ENCODE measurements around the gene POU2AF2. TPM values are rescaled to one million over a fixed set of nuclear protein-coding genes. Genes with fewer than 3 reads are reported as not detected.

The POU2AF2 gene
- total and polyA plus RNA-seq, 2 donors, result 0.32 to 1.0 TPM

GRCh38 chr11:111330234-111330893 lies 84.8 kb downstream of the POU2AF2 start:
- Histone ChIP-seq H3K9me3 (ENCODE audit: control insufficient read depth in 2 of 2, insufficient read depth in 1 of 2, low read length in 1 of 2) (no peaks in the 10 kb centered on the region), H3K4me1 (ENCODE audit: control insufficient read depth in 2 of 2, insufficient read depth in 2 of 2, low read length in 2 of 2) (no peaks in the 10 kb centered on the region), H3K27ac (ENCODE audit: low read depth in 1 of 2, low read length in 1 of 2) (peak overlapping the region in 1 of 2 donors; percentile 20), H3K36me3 (ENCODE audit: control insufficient read depth in 2 of 2, insufficient read depth in 2 of 2, low read length in 1 of 2) (no peaks in the 10 kb centered on the region), H3K27me3 (ENCODE audit: control insufficient read depth in 2 of 2, insufficient read depth in 1 of 2, low read length in 1 of 2) (no peaks in the 10 kb centered on the region), H3K4me3 (ENCODE audit: low read length in 2 of 2) (no peak overlapping the region)
- 95% methylated on average over 2 of the region's 2 CpGs for WGBS
- DNase-seq (ENCODE audit: low read depth in 6 of 9, low spot score in 9 of 9), result no peak

DNA sequence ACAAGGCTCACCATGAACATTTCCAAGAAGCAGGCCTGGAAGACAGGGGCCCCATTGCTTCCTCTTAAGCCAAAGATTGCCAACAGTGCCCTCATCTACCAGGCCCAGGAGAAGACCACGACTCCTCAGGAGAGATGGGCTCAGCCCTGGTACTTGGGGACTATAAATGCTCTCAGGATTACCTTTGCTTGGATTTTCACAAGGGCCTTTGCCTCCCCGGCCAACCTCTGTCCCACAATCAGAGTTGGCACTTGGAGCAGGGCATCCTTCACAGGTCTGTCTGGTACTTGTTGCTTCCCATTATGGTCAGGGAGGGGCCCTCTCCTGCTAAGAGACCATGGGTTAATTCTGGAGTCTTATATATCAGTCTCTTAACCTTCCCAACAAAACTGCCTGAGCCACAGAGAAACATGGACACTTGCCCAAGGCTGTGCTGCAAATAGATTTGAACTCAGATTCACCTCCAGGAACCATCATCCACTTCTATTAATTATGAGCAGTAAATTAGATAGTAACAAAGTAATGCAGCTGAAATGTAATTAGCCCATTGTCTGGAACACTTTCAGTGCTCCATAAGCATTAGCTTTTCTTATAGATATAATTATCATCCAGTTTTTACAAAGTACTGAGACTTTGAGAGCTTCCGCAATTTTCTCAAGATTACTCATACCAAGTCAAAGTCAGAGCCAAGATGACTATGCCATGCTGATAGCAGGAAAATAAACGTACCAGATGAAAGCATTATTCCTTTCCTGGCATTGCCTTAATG lies 86.4 kb downstream of the POU2AF2 start:
- H3K27me3 ChIP-seq (ENCODE audit: control insufficient read depth in 2 of 2, insufficient read depth in 1 of 2, low read length in 1 of 2), result no peaks in the 10 kb centered on the region
- no peak for DNase-seq (ENCODE audit: low read depth in 6 of 9, low spot score in 9 of 9)
- no peak overlapping the region for H3K27ac ChIP-seq (ENCODE audit: low read depth in 1 of 2, low read length in 1 of 2)
- 91% methylated on average over 4 of the region's 4 CpGs for WGBS
- no peaks in the 10 kb centered on the region for H3K9me3 ChIP-seq (ENCODE audit: control insufficient read depth in 2 of 2, insufficient read depth in 1 of 2, low read length in 1 of 2)
- H3K4me3 ChIP-seq (ENCODE audit: low read length in 2 of 2), result no peak overlapping the region
- H3K4me1 ChIP-seq (ENCODE audit: control insufficient read depth in 2 of 2, insufficient read depth in 2 of 2, low read length in 2 of 2), result no peaks in the 10 kb centered on the region
- H3K36me3 ChIP-seq (ENCODE audit: control insufficient read depth in 2 of 2, insufficient read depth in 2 of 2, low read length in 1 of 2), result no peaks in the 10 kb centered on the region

- WGBS, result 90% methylated on average over 9 of the region's 9 CpGs
- DNase-seq (ENCODE audit: low read depth in 6 of 9, low spot score in 9 of 9), result no peak
- H3K4me1 ChIP-seq (ENCODE audit: control insufficient read depth in 2 of 2, insufficient read depth in 2 of 2, low read length in 2 of 2), result no peaks in the 10 kb centered on the region
- no peaks in the 10 kb centered on the region for H3K9me3 ChIP-seq (ENCODE audit: control insufficient read depth in 2 of 2, insufficient read depth in 1 of 2, low read length in 1 of 2)
- no peaks in the 10 kb centered on the region for H3K27me3 ChIP-seq (ENCODE audit: control insufficient read depth in 2 of 2, insufficient read depth in 1 of 2, low read length in 1 of 2)
- H3K27ac ChIP-seq (ENCODE audit: low read depth in 1 of 2, low read length in 1 of 2), result no peak overlapping the region
- no peak overlapping the region for H3K4me3 ChIP-seq (ENCODE audit: low read length in 2 of 2)
- no peaks in the 10 kb centered on the region for H3K36me3 ChIP-seq (ENCODE audit: control insufficient read depth in 2 of 2, insufficient read depth in 2 of 2, low read length in 1 of 2)
Measured at GRCh38 chr11:111334532-111335502, 89.3 kb downstream of the POU2AF2 start.

- H3K36me3 ChIP-seq (ENCODE audit: control insufficient read depth in 2 of 2, insufficient read depth in 2 of 2, low read length in 1 of 2), result no peaks in the 10 kb centered on the region
- no peaks in the 10 kb centered on the region for H3K4me1 ChIP-seq (ENCODE audit: control insufficient read depth in 2 of 2, insufficient read depth in 2 of 2, low read length in 2 of 2)
- H3K9me3 ChIP-seq (ENCODE audit: control insufficient read depth in 2 of 2, insufficient read depth in 1 of 2, low read length in 1 of 2), result no peaks in the 10 kb centered on the region
- 92% methylated on average over 6 of the region's 6 CpGs for WGBS
- H3K4me3 ChIP-seq (ENCODE audit: low read length in 2 of 2), result no peak overlapping the region
- no peak overlapping the region for H3K27ac ChIP-seq (ENCODE audit: low read depth in 1 of 2, low read length in 1 of 2)
- H3K27me3 ChIP-seq (ENCODE audit: control insufficient read depth in 2 of 2, insufficient read depth in 1 of 2, low read length in 1 of 2), result no peaks in the 10 kb centered on the region
- DNase-seq (ENCODE audit: low read depth in 6 of 9, low spot score in 9 of 9), result no peak
Measured at GRCh38 chr11:111335549-111335948, 90.0 kb downstream of the POU2AF2 start.

Other genes starting within 250 kb of the POU2AF2 start
- 2.7 TPM for gene POU2AF3, start 52.8 kb downstream of the POU2AF2 start, total RNA-seq
- 3.5 TPM for gene POU2AF3, start 52.8 kb downstream of the POU2AF2 start, polyA plus RNA-seq
- gene POU2AF1, start 133.6 kb downstream of the POU2AF2 start, total RNA-seq, result 0.90 TPM
- gene POU2AF1, start 133.6 kb downstream of the POU2AF2 start, polyA plus RNA-seq, result 11.7 TPM